Colonic mucosa (tissue), 4 donors: ENCODE measurements around the gene TNN. TPM values are rescaled to one million over a fixed set of nuclear protein-coding genes. Genes with fewer than 3 reads are reported as not detected.

ENCODE experiments used
- DNase-seq: peaks from one replicate; pipeline ENCODE4 v3.0.0-alpha.2; 2020
- H3K27ac ChIP-seq: fragments of 200-600 bp; one replicate; pipeline ENCODE4 v1.8.0; 2021
- H3K27me3 ChIP-seq: fragments of 200-600 bp; one replicate; pipeline ENCODE4 v1.8.0; 2021
- H3K36me3 ChIP-seq: fragments of 200-600 bp; one replicate; pipeline ENCODE4 v1.8.0; 2021
- H3K4me1 ChIP-seq: fragments of 200-600 bp; one replicate; pipeline ENCODE4 v1.8.0; 2021; ENCODE audit warnings: mild to moderate bottlenecking
- H3K4me3 ChIP-seq: fragments of 200-600 bp; one replicate; pipeline ENCODE4 v1.8.0; 2021
- H3K9ac ChIP-seq, 2 donors: one replicate each; pipeline ENCODE4 v1.7.0; 2013; ENCODE audit warnings: control low read depth in 2 of 2, low read depth in 2 of 2, low read length in 2 of 2
- H3K9me3 ChIP-seq: fragments of 200-600 bp; one replicate; pipeline ENCODE4 v1.8.0; 2021
- intact Hi-C: fragments of 100-400 bp; cut with DNase I; formaldehyde crosslinking; loops from one replicate; pipeline ENCODE4 v1.14.1; 2022
- total RNA-seq, 2 donors: library from RNA; stranded (reverse); fragmentation: NEBNext Ultra II Directional in 1 of 2; extraction: Animal tissue kit (Norgen Biotek cat#: 25700) in 1 of 2; gene quantifications; one replicate each; pipeline ENCODE4 v1.2.1, GENCODE V29; 2021
- TF ChIP-seq, protein P1 (sequence below): fragments of 200-600 bp; IDR thresholded peaks from one replicate; pipeline ENCODE4 v1.8.0; 2022; ENCODE audit warnings: antibody characterized with exemption, mild to moderate bottlenecking
- donor health status: healthy.
- donor health status: DM: no; HTN: no; CAD: no.
- donor health status: DM: no; HTN: no; CAD: no.

TNN gene
- total RNA-seq, 2 donors from 2014 or later: 0.07 to 0.13 TPM

DNA sequence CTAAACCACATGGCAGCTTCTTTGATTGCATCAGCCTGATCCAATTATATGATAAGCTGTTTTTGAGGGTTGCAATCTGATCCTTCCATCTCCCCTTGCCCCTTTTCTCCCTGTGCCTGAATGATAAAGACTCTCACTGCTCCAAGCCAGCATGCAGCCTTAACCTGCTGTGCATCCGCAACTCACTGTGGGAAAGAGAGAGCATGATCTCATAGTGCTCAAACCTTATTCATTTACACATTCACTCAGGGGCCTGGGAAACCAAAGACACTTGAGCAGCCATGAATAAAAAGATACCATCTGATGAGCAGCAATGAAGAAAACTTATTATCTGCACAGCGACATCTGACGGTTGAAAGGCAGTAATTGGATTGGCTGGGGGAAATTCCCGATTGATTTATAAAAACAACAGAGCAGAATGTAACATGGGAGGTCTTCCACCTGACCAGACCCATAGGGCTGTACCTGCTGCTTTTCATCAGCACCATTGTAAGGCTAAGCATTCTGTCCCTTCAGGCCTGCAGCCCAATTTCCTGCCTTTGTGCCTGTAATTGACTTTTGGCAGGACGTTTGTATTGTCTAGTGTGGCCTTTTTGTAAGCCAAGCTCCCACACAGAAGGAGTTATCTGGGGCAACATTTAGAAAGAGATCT is 62.5 kb downstream of the TNN start:
- intact Hi-C loops: loop anchor here (10.0 kb wide), 1 partner anchor 355 kb away; no protein-coding TSS in a partner anchor
- Histone ChIP-seq H3K27ac (no peak overlapping the region), H3K9ac (no peak overlapping the region), H3K36me3 (no peaks in the 10 kb centered on the region), H3K27me3 (no peaks in the 10 kb centered on the region), H3K4me1 (no peaks in the 10 kb centered on the region), H3K9me3 (no peaks in the 10 kb centered on the region), H3K4me3 (no peak overlapping the region)
- TF ChIP-seq, protein P1, sequence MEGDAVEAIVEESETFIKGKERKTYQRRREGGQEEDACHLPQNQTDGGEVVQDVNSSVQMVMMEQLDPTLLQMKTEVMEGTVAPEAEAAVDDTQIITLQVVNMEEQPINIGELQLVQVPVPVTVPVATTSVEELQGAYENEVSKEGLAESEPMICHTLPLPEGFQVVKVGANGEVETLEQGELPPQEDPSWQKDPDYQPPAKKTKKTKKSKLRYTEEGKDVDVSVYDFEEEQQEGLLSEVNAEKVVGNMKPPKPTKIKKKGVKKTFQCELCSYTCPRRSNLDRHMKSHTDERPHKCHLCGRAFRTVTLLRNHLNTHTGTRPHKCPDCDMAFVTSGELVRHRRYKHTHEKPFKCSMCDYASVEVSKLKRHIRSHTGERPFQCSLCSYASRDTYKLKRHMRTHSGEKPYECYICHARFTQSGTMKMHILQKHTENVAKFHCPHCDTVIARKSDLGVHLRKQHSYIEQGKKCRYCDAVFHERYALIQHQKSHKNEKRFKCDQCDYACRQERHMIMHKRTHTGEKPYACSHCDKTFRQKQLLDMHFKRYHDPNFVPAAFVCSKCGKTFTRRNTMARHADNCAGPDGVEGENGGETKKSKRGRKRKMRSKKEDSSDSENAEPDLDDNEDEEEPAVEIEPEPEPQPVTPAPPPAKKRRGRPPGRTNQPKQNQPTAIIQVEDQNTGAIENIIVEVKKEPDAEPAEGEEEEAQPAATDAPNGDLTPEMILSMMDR: no peak
- no peak for DNase-seq

DNA sequence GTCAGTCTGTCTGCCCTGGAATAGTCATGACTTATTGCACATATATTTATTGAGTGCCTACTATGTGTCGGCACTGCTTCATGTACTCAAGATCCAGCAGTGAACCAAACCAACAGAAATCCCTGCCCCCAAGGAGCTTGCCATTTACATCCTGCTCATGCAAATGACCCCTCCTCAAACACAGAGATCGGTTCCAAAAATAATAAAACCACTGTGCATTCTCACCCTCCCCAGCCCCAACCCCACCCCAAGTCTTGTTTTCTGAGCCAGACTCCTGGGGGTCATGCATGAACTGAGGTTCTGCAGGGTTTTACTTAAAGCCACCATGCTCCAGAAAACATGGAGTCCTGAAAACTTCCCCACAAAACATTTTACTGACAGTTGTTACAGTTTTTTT is 63.0 kb downstream of the TNN start:
- H3K4me3 ChIP-seq: no peak overlapping the region
- TF ChIP-seq, protein P1: no peak
- no peak overlapping the region for H3K27ac ChIP-seq
- DNase-seq: no peak
- H3K4me1 ChIP-seq: no peaks in the 10 kb centered on the region
- no peak overlapping the region for H3K9ac ChIP-seq
- H3K27me3 ChIP-seq: no peaks in the 10 kb centered on the region
- no peaks in the 10 kb centered on the region for H3K9me3 ChIP-seq
- H3K36me3 ChIP-seq: no peaks in the 10 kb centered on the region
- intact Hi-C loops: no loop called here

DNA sequence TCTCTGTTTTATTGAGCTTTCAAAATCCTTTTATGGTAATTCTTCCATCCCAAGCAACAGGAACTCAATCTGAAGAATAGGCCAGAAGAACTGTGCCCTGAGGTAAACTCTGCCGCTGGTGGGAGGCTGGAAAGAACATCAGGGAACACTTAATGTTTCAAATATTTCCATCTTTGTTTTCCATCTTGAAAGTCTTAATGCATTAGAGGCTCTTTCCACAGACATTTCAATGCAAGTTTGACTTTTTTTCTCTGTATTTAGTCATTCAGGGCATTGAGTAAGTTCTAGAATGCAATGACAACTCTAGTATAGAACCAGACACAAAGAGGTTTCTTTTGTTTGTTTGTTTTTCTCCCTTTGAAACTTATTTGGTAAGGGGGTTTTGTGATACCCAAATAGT is 63.5 kb downstream of the TNN start:
- intact Hi-C loops: no loop called here
- Histone ChIP-seq H3K4me3 (no peak overlapping the region), H3K27ac (no peak overlapping the region), H3K9ac (no peak overlapping the region), H3K4me1 (no peaks in the 10 kb centered on the region), H3K36me3 (no peaks in the 10 kb centered on the region), H3K27me3 (no peaks in the 10 kb centered on the region), H3K9me3 (no peaks in the 10 kb centered on the region)
- TF ChIP-seq, protein P1: no peak
- DNase-seq: no peak

- no peaks in the 10 kb centered on the region for H3K9me3 ChIP-seq
- no peak overlapping the region for H3K27ac ChIP-seq
- no peak overlapping the region for H3K4me3 ChIP-seq
- intact Hi-C loops: no loop called here
- no peaks in the 10 kb centered on the region for H3K27me3 ChIP-seq
- no peak for DNase-seq
- H3K36me3 ChIP-seq: no peaks in the 10 kb centered on the region
- H3K9ac ChIP-seq: no peak overlapping the region
- no peaks in the 10 kb centered on the region for H3K4me1 ChIP-seq
- TF ChIP-seq, protein P1: no peak
These were observed 64.8 kb downstream of the TNN start for GRCh38 chr1:175132436-175132835.

DNA sequence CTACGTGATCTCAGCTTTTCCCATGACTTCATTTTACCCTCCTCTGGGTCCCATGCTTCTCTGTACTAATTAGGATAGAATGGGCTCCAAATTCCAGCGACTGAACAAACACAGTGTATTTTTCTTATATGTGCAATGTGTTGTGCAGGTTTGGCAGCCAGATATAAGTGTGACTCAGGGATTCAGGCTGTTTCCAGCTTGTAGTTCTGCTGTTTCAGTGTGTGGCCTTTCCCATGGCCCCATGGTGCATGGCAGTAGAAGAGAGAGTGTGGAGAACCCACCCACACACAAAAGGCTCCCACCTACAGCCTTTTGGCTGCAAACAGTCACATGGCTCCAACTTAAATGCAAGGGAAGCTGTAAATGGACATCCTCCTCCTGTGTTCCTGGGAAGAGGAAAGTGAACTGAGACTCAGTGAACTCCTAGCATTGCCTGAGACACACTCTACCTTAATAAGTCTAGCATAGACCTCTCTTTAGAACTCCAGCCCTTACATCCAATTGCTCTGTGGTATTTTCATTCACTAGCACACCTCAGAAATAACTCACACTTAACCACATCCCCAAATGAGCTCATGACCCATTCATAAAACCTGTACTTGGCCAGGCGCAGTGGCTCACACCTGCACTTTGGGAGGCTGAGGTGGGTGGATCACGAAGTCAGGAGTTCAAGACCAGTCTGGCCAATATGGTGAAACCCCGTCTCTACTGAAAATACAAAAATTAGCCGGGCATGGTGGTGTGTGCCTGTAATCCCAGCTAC is 66.2 kb downstream of the TNN start:
- Histone ChIP-seq H3K4me1 (no peaks in the 10 kb centered on the region), H3K9me3 (no peaks in the 10 kb centered on the region), H3K27me3 (no peaks in the 10 kb centered on the region), H3K4me3 (no peak overlapping the region), H3K27ac (no peak overlapping the region), H3K36me3 (no peaks in the 10 kb centered on the region), H3K9ac (no peak overlapping the region)
- TF ChIP-seq, protein P1: no peak
- no peak for DNase-seq
- intact Hi-C loops: no loop called here
